GM10266 (cell line): ENCODE data around the gene SLMAP.

Experiments
- DNase-seq: peaks from one replicate; pipeline ENCODE4 v3.0.0; 2012; ENCODE audit errors: extremely low spot score
- TF ChIP-seq, protein P1 (sequence below): IDR thresholded peaks from 2 replicates; pipeline ENCODE4 v1.5.1; 2012; ENCODE audit warnings: mild to moderate bottlenecking, low read depth; ENCODE audit not compliant: control insufficient read depth, insufficient read depth; ENCODE audit errors: missing control alignments

The SLMAP gene

GRCh38 chr3:57978316-57978715 is 222.2 kb downstream of the SLMAP start:
- TF ChIP-seq, protein P1, sequence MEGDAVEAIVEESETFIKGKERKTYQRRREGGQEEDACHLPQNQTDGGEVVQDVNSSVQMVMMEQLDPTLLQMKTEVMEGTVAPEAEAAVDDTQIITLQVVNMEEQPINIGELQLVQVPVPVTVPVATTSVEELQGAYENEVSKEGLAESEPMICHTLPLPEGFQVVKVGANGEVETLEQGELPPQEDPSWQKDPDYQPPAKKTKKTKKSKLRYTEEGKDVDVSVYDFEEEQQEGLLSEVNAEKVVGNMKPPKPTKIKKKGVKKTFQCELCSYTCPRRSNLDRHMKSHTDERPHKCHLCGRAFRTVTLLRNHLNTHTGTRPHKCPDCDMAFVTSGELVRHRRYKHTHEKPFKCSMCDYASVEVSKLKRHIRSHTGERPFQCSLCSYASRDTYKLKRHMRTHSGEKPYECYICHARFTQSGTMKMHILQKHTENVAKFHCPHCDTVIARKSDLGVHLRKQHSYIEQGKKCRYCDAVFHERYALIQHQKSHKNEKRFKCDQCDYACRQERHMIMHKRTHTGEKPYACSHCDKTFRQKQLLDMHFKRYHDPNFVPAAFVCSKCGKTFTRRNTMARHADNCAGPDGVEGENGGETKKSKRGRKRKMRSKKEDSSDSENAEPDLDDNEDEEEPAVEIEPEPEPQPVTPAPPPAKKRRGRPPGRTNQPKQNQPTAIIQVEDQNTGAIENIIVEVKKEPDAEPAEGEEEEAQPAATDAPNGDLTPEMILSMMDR, result no peak
- no peak for DNase-seq
